K562 (cell line): Measurements from ENCODE around the gene DGCR6. TPM values are rescaled to one million over a fixed set of nuclear protein-coding genes. Genes with fewer than 3 reads are reported as not detected.

ENCODE experiments used
- ATAC-seq: fragments of 200-7000 bp; cut with Tn5 transposase; 3 replicates; pipeline ENCODE4 v1.9.1; 2020; ENCODE audit warnings: moderate library complexity
- BruUV-seq: library from RNA; stranded (reverse); fragments of 400-500 nt; replicated peaks from 2 replicates; lab custom pipeline; 2021; lab: Mats Ljungman, UMichigan
- CTCF ChIA-PET: fragments of 300-600 bp; formaldehyde crosslinking; extraction: SDS; loops from one replicate; lab custom pipeline; 2021; ENCODE audit warnings: low intra/inter-chr PET ratio; lab: Yijun Ruan, JAX
- POLR2A ChIA-PET: fragments of 300-600, 350-650 bp; sonication (Branson Sonifier 250); formaldehyde crosslinking; extraction: SDS; loops from one replicate; lab custom pipeline; 2021; ENCODE audit warnings: antibody characterized with exemption, inconsistent platforms; lab: Yijun Ruan, JAX
- DNase-seq, 4 experiments: peaks; one replicate each; pipeline versions ENCODE4 v3.0.0 to v3.0.0-alpha.2; 2011 to 2018; ENCODE audit warnings: low spot score in 3 of 4, mixed read lengths in 3 of 4; ENCODE audit errors: extremely low read depth in 1 of 4
- FAIRE-seq: peaks from 2 replicates; lab custom pipeline; 2011; peaks lifted over from hg19 to GRCh38; lab: Jason Lieb, UNC
- H2AFZ ChIP-seq: 2 replicates; pipeline ENCODE4 v1.6.0; 2011; ENCODE audit warnings: low read depth, low read length, control low read depth, inconsistent platforms
- H3K27ac ChIP-seq: fragments of 200-600 bp; 3 replicates; pipeline ENCODE4 v1.8.0; 2011; ENCODE audit warnings: low read depth, mild to moderate bottlenecking, control low read depth, inconsistent platforms, low read length, moderate library complexity, mixed read lengths; ENCODE audit errors: extremely low read depth
- H3K27me3 ChIP-seq, 2 experiments: fragments of 300-600 bp in 1 of 2; 2 replicates in 1 of 2; 3 replicates in 1 of 2; pipeline versions ENCODE4 v1.6.0 to v1.8.0; 2011; ENCODE audit warnings: inconsistent platforms in 2 of 2, low read length in 2 of 2, mild to moderate bottlenecking in 1 of 2, mixed read lengths in 1 of 2, moderate library complexity in 1 of 2; ENCODE audit not compliant: control insufficient read depth in 2 of 2, insufficient read depth in 2 of 2
- H3K36me3 ChIP-seq: fragments of 300-600 bp; 3 replicates; pipeline ENCODE4 v1.8.0; 2011; ENCODE audit warnings: mild to moderate bottlenecking, low read length, inconsistent platforms; ENCODE audit not compliant: control insufficient read depth, insufficient read depth
- H3K4me1 ChIP-seq, 2 experiments: fragments of 200-600 bp in 1 of 2; replicated peaks in 1 of 2; 2 replicates in 1 of 2; 3 replicates in 1 of 2; pipeline versions ENCODE4 v1.5.1 to v1.8.0; 2011; ENCODE audit warnings: inconsistent platforms in 2 of 2, low read length in 2 of 2, mild to moderate bottlenecking in 1 of 2, mixed read lengths in 1 of 2, moderate library complexity in 1 of 2; ENCODE audit not compliant: control insufficient read depth in 2 of 2, insufficient read depth in 2 of 2
- H3K4me2 ChIP-seq: 2 replicates; pipeline ENCODE4 v1.6.1; 2011; ENCODE audit warnings: low read length, control low read depth, inconsistent platforms, mixed read lengths; ENCODE audit not compliant: insufficient read depth
- H3K4me3 ChIP-seq: fragments of 200-600 bp; sonication (generic), shearing (Covaris generic); 2 replicates; pipeline ENCODE4 v1.5.1; 2016; ENCODE audit warnings: control low read depth, inconsistent platforms
- H3K79me2 ChIP-seq: fragments of 200-600 bp; 3 replicates; pipeline ENCODE4 v1.8.0; 2011; ENCODE audit warnings: low read length, inconsistent platforms; ENCODE audit not compliant: control insufficient read depth, insufficient read depth
- H3K9ac ChIP-seq, 2 experiments: 2 replicates each; pipeline versions ENCODE4 v1.6.0 to v1.6.1; 2011; ENCODE audit warnings: low read depth in 2 of 2, low read length in 2 of 2, control low read depth in 1 of 2, inconsistent platforms in 1 of 2, mild to moderate bottlenecking in 1 of 2, mixed read lengths in 1 of 2; ENCODE audit not compliant: insufficient read depth in 1 of 2
- H3K9me1 ChIP-seq: one replicate; pipeline ENCODE4 v1.6.0; 2011; ENCODE audit warnings: inconsistent platforms, mild to moderate bottlenecking, low read length, moderate library complexity; ENCODE audit not compliant: control insufficient read depth, insufficient read depth
- H3K9me3 ChIP-seq: replicated peaks from 2 replicates; pipeline ENCODE4 v1.5.1; 2011; ENCODE audit warnings: low read depth, low read length, inconsistent platforms; ENCODE audit not compliant: control insufficient read depth, insufficient read depth
- H4K20me1 ChIP-seq: replicated peaks from 2 replicates; pipeline ENCODE4 v1.6.1; 2011; ENCODE audit warnings: low read length, inconsistent platforms, mixed read lengths; ENCODE audit not compliant: control insufficient read depth, insufficient read depth
- HSF4 ChIP-seq: fragments of 250-450 bp; sonication (Bioruptor Pico); IDR thresholded peaks from 2 replicates; pipeline ENCODE4 v2.1.2; 2022; ENCODE audit warnings: mild to moderate bottlenecking, moderate library complexity, borderline replicate concordance
- KLF6 ChIP-seq: fragments of 250-450 bp; sonication (Bioruptor Pico); IDR thresholded peaks from 2 replicates; pipeline ENCODE4 v1.4.0; 2020; ENCODE audit warnings: mild to moderate bottlenecking, moderate library complexity, borderline replicate concordance
- POLR2AphosphoS2 ChIP-seq: IDR thresholded peaks from 2 replicates; pipeline ENCODE4 v1.6.1; 2012; ENCODE audit warnings: low read length, improper control_type of control experiment
- TFE3 ChIP-seq: fragments of 450-650 bp; formaldehyde crosslinking; IDR thresholded peaks from 2 replicates; pipeline ENCODE4 v1.4.0; 2020; ENCODE audit warnings: mild to moderate bottlenecking, mixed read lengths
- TGIF2 ChIP-seq: sonication (generic); formaldehyde crosslinking; IDR thresholded peaks from 2 replicates; pipeline ENCODE4 v1.8.1; 2022; ENCODE audit warnings: mild to moderate bottlenecking, missing genetic modification reagents, moderate library complexity
- USF1 ChIP-seq: sonication (generic); formaldehyde crosslinking; IDR thresholded peaks from 2 replicates; pipeline ENCODE4 v1.9.0; 2022; ENCODE audit warnings: mild to moderate bottlenecking, missing genetic modification reagents
- ZNF165 ChIP-seq: fragments of 250-450 bp; sonication (Bioruptor Pico); IDR thresholded peaks from 2 replicates; pipeline ENCODE4 v1.4.0; 2020; ENCODE audit warnings: borderline replicate concordance
- WGBS: fragments of 100-300 bp; shearing (Covaris generic); methylation state at CpG from one replicate; pipeline ENCODE4 v1.1.6; 2016; ENCODE audit warnings: low coverage, mixed read lengths; ENCODE audit not compliant: insufficient coverage; ENCODE audit errors: missing lambda C conversion rate; 5-methylcytosine and 5-hydroxymethylcytosine counted together
- in situ Hi-C: fragments of 300-500 bp; cut with MboI; formaldehyde crosslinking; loops from 4 replicates; pipeline ENCODE4 v1.15.0; 2018; ENCODE audit warnings: inconsistent platforms, mixed read lengths
- intact Hi-C: fragments of 100-400 bp; cut with micrococcal nuclease; formaldehyde crosslinking; loops from 2 replicates; pipeline ENCODE4 v1.14.2; 2022
- polyA plus RNA-seq, 8 experiments: library from polyadenylated mRNA; depleted of rRNA in 4 of 8; stranded (reverse) in 5 of 8; unstranded in 3 of 8; fragments of >200 nt; fragmentation: Nextera tagmentation in 2 of 8; fragmentation: Illumina TruSeq in 1 of 8; extraction: Ambion mirVana in 2 of 8; extraction: Trizol in 1 of 8; gene quantifications; 2 replicates each; pipeline versions ENCODE4 v1.2.1 to v1.2.3, GENCODE V29; 2011 to 2014; ENCODE audit warnings: inconsistent platforms in 1 of 8, missing spikeins in 1 of 8
- total RNA-seq, 7 experiments: library from RNA; depleted of rRNA in 6 of 7; stranded (reverse); fragments of >200 nt in 6 of 7; fragmentation: Illumina TruSeq in 2 of 7; extraction: Trizol in 2 of 7; gene quantifications; 2 replicates each; pipeline versions ENCODE4 v1.2.1 to v1.2.3, GENCODE V29; 2011 to 2021; ENCODE audit warnings: low replicate concordance in 1 of 7

The DGCR6 gene
- total and polyA plus RNA-seq, 9 of the 15 experiments (the other 6 are each of a cell fraction or from before 2014, with no cell fraction given) = 0.32 to 2.4 (median 1.7) TPM; not detected in 1

GRCh38 chr22:18906896-18907295, 776 bp downstream of the DGCR6 start:
- in situ Hi-C loops (no loop called here), intact Hi-C loops (no loop called here)
- POLR2A ChIA-PET = interaction anchor here (0.6 to 1.2 kb wide), 2 partner anchors 11 to 1213 kb away, joined by 3 to 4 read pairs; no protein-coding TSS in a partner anchor
- no peaks in the 10 kb centered on the region for H3K79me2 ChIP-seq
- H3K9ac ChIP-seq = no peak overlapping the region
- H3K9me1 ChIP-seq = no peaks in the 10 kb centered on the region
- no peaks in the 10 kb centered on the region for H3K27me3 ChIP-seq
- BruUV-seq = no TSS peak
- WGBS = no CpG with 5 or more reads among the region's 13 CpGs
- H3K36me3 ChIP-seq = no peaks in the 10 kb centered on the region
- no peak overlapping the region for H3K27ac ChIP-seq
- TF ChIP-seq TFE3 (CRISPR knock-in tag) (no peak), KLF6 (no peak), HSF4 (CRISPR knock-in tag) (no peak), USF1 (CRISPR knock-in tag) (no peak), ZNF165 (CRISPR knock-in tag) (no peak), TGIF2 (CRISPR knock-in tag) (no peak), POLR2AphosphoS2 (no peak)
- DNase-seq (no peak), FAIRE-seq (peak; percentile 81), ATAC-seq (peak; percentile 36)
- no peak overlapping the region for H3K4me3 ChIP-seq
- H3K4me2 ChIP-seq = no peak overlapping the region
- H4K20me1 ChIP-seq = no peaks in the 10 kb centered on the region
- no peaks in the 10 kb centered on the region for H3K9me3 ChIP-seq
- no peaks in the 10 kb centered on the region for H3K4me1 ChIP-seq
- H2AFZ ChIP-seq = no peak overlapping the region
- CTCF ChIA-PET = interaction anchor here (0.8 kb wide), 1 partner anchor 24 kb away, joined by 3 read pairs; no protein-coding TSS in a partner anchor
